Hippocampal formation (tissue), 2 donors: ENCODE results near the gene ZNF19.

ENCODE experiments used
- DNase-seq, 2 donors: peaks; one replicate each; lab custom pipeline; 2025; lab: John Stamatoyannopoulos, UW

ZNF19 gene

DNA sequence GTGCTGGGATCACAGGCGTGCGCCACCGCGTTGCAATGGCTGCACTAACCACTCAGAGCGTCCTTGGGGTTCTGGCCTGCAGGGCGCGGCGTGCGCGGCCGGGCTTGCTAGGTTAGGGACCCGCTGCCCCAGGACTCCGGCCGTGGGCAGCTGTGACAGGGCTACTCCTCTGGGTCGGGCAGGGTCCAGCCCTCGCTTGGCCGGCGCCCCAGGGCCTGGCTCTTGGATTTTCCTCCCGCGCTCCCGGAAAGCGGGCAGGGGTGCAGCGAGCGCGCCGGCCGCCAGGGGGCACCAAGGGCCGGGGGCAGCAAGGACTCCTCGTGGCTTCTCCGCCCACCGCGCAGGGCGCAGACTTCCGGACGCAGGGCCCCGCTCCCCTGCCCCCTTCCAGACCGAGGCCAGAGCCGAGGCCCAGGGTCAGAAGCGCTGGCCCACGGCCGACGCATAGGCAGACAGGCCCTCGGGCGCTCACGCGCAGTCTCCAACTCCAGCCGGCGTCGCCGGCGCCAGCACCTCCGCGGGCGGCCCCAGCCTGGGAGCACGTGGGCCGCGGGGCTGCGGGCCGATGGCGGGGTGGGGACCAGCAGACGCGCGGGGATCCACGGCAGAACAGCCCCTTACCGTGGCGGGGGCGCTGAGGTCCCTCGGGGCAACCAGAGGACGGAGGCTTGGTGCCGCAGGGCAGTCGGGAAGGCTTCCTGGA is 47.6 kb downstream of the ZNF19 start:
- DNase-seq: no peak

DNA sequence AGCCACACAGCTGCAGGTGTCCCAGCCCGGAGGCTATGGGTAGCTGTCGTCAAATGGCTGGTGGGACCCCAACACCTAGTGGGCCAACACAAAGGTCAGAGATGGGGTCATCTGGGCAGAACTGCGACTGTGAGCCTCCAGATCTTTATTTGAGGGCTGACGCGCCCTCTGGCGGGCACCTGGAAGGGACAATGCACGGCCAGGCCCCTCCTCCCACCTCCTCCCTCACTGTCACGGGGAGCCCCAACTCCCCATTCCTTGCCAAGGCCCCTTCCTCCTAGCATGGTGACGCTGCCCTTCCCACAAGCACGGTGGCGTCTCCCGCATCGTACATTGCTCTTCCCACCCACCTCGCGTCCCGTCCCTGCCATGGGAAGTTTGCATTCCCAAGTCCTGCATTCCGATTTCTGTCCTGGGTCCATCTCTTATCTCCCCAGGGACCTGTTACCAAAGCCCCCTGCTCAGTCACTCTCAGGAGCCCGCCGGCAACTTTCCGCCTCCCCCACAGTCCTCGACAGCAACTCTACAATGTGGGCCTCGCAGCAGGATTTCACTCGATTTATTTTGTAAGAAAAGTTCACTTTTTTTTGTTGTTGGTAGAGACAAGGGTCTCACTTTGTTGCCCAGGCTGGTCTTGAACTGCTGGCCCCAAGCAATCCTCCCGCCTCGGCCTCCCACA is 48.3 kb downstream of the ZNF19 start:
- no peak for DNase-seq

DNA sequence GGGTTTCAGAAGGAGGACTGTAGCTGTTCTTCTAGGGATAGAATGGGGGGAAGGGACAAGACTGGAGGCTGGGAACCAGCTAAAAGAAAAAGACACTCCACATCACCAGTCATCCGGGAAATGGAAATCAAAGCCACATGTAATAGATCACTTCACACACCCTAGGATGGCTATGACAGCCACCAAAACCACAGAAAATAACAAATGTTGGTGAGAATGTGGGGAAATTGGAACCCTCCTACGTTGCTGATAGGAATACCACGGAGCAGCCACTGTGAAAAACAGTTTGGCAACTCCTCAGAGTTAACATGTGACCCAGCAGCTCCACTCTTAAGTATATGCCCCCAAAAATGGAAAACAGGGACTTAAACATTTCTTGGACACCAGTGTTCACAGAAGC is 49.6 kb downstream of the ZNF19 start:
- no peak for DNase-seq

DNA sequence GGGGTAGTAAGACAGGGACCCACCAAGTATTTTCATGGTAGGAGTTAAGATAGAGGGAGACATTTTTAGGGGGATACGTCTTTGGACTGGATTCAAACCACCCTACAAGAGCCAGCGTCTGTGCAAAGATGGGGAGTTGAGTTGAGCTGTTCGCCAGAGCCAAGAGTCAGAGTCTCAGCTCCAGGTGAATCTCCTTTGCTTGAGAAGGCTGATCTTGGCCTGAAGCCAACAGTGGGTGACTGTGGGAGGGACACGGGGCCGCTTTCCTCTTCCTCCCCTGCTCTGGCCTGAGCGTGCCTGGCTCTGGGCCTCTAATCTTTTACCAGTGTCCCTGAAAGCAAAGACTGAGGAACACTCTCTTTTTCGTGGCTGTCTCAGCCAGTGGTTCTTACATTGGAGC is 52.7 kb downstream of the ZNF19 start:
- no peak for DNase-seq

DNA sequence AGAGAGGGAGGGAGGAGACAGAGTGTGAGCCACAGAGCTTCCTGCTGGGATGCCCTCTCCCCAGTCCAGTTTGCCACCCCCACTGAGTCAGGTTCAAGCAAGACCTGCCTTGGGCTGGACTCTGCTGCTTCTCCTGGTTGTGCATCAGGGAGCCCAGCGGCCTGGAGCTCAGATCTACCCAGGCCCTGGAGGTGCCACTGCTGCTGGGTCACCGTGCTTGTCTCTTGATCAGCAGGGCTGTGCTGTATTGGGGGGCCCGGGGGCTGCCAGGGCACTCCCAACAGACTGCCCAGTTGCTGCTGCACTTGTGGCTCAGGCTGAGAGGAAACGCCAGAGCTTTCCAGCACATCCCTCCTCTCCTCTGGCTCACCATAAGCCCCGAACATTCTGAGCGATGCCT is 56.2 kb downstream of the ZNF19 start:
- DNase-seq: no peak

DNA sequence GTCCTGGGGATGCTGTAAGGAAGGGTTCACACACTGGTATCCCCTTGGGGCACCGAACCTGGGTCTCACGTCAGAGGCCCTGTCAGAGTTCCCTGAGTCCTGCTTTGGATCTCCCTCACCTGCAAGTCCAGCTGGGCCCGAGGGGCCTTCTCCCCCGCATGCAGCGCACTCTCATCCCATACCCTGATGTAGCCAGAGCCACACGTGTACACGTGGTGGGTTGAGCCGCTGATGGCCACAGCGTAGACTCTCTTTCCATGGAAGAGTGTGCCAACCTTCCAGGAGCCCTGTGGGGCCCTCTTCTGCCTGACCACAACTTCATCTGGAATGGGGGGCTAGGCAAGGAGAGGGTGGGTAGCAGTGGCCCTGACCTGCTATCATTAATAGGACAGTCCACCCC is 57.1 kb downstream of the ZNF19 start:
- no peak for DNase-seq

DNA sequence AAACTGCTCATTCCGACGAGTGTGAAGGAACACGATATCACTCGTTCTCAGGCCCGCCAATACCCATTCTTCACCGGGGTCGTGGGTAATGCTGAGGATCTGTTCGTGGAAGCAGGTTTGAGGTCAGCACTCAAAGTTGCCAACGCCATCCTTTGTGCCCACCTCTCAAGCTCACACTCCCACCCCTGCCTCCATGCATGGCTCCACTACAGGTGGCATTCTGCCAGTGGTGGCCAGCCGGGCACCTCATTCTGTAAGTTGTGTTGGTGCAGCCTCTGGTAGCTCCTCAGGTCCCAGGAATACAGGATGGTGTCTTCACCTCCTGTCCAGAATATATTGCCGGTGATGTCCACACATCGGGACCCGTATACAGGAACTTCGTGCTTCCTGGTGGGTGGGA is 57.9 kb downstream of the ZNF19 start:
- DNase-seq: no peak

DNA sequence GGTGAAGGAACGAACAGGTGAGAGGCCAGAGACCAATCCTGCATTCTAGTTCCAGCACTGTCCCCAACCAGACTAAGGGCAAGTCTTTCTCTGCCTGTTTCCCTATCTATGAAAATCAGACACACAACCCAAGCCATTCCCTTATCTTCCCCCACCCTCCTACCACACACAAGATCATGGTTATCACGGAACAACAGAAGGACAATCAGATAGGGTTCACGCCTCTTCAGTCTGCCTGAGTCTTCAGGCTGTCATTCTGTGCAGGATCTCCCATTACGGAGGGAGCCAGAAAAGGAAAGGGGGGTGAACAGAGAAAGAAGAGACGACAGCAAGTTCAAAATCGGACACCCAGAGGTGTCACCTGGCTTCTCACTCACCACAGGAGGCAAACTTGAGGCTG is 58.4 kb downstream of the ZNF19 start:
- no peak for DNase-seq

DNA sequence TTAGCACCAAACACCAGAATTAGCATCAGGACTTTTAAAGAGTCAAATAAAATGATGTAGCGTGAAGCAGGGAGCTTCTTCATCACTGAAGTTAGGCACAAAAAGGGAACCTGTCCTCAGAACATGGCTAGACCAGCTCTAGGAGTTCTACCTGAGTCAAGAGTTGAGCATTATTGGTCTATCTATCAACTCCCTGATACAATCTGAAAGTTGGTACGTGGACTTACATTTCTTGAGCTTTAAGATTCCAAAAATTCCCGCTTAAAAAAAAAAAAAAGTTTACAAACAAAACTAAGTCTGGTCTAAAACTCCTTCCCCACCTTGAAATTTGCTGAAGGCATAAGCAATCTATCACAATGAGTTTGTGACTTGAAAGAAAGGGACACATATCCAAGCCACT is 59.5 kb downstream of the ZNF19 start:
- no peak for DNase-seq

DNA sequence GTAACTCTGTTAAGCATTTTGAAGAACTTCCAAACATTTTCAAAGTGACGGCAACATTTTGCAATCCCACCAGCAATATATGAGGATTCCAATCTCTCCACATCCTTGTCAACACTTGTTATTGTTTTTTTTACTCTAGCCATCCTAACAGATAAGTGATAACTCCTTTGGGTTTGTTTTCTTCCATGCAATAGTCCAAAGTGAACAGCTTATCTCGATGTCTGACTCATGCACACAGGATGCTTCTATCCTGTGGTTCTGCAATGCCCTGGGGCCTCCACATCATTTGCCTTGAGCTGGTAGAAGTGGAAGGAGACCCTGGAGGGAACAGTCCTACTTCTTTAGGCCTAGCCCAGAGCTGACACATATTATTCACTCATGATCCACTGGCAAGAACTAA is 60.2 kb downstream of the ZNF19 start:
- no peak for DNase-seq

DNA sequence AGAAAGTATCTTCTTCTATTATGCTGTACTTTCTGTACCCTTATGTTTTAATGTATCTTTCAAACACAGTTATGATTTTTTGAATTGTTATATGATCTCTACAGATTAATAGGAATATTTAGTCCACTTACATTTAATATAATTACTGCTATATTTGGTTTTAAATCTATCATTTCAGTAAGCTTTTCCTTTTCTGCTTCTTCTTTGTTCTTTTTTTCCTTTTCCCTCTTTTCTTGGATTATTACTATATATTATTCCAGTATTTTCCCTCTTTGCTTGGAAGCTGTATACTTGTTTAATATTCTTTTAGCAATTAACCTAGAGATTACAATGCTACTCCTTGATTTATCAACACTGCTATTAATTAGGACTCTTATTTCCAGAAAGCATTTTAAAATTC is 60.7 kb downstream of the ZNF19 start:
- DNase-seq: no peak

DNA sequence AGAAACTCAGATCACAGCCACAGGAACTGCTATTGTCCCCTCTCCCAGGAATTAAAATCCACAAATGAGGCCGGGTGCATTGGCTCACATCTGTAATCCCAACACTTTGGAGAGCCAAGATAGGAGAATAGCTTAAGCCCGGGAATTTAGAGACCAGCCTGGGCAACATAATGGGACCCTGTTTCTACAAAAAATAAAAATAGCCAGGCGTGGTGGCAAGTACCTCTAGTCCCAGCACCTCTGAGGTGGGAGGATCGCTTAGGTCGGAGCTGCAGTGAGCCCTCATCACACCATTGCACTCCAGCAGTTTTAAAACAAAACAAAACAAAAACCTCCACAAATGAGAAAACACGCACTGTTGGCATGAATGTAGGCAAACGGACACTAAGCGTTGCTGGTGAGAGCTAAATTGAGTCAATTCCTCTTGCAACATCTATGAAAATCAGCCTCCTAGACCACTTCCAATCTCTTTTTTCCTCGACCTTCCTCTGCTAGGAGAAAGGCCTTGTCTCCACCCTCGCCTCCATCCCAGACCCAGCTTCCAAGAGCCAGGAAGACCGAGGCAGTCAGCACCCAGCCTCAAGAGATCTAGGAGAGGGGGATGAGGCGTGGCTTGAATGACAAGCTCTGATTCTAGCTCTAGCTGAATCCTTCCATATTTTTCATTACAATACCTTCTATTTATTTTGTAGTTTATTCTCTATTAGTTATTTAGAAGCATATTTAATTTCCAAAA is 62.1 kb downstream of the ZNF19 start:
- no peak for DNase-seq

DNA sequence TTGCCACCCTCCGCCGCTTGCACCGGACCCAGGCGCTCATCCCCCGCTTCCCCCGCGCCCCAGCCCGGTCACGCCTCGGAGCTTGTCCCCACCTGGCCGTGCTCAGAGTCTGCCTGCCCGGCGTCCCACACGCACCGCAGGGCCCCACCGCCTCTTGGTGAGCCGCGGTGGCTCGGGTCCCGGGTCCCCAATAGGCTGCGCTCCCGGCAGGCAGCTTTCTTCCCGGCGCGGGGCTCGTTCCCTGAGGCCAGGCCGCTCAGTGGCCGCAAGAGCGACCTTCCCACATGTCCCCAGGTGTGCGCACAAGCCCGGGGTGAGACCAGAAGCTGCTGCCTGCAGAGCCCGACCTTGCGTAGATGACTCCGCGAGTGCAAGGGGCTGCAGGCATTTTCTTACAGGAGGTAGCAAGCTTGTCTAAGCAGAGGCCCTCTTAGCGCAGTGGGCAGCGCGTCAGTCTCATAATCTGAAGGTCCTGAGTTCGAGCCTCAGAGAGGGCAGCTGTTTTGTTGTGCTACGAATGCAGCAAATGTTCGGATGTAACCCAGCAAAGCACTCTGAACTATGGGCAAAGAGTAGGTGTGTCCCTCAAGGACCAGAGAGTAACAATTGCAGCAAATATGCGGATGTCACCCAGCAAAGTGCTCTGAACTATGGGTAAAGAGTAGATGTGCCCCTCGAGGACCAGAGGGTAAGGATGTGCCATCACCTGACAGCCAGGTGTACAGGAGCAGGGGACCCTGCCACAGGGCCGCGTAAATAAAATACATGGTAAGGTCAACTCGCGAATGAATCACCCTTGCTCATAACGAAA is 62.9 kb downstream of the ZNF19 start:
- no peak for DNase-seq

DNA sequence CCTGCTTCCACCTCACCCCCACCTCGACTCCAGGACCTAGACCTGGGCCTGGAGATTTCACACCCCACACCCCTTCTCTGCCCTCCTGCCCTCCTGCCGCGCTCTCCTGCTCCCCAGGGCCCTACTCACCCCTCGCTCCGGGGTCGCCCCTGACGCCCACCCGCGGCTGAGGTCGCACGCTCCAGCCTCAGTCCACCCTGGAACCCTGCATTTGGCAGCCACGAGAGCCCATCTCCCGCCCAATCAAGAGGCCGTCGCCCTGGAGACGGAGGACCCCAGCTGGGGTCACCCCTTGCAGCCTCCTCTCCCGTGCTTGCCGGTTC is 63.4 kb downstream of the ZNF19 start:
- no peak for DNase-seq

DNA sequence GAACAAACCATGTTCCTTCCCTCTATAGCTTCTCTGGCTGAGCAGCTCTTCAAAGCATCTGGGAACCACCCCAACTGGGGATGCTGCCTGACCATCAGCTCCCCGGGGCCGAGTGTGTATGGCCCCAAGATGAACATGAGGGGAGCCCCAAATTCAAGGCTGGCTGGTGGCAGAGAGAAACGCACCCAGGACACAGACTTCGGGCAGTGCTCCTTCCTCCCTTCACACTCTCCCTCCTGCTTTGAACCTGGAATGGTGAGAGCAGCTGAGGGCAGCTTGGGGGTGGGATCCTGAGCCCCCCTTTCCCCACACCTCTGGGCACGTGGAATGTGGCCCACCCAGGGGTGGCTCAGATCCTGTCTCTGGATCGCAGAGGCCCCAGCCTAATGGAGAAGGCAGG is 64.5 kb downstream of the ZNF19 start:
- no peak for DNase-seq

DNA sequence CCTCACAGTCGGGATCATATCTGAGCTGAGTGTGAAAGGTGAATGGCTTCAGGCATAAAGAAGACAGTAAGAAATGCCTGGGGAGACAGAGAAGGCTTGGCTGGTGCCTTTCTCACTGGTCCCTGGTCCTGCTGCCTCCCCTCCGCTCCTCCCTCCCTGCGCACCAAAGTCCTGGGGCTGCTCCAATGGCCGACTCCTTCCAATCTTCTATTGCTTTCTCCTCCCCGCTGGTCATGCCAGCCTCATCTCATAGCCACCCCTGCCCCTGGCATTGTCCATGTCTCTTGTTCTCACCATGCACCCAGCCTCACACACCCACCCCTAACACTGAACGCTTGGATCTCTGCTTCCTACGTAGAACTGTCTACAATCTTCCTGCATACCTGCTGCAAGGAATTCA is 65.3 kb downstream of the ZNF19 start:
- no peak for DNase-seq
